K562 (cell line): ENCODE data around the gene CACNA2D3. TPM values are rescaled to one million over a fixed set of nuclear protein-coding genes. Genes with fewer than 3 reads are reported as not detected.

ENCODE experiments used
- ATAC-seq: fragments of 200-7000 bp; cut with Tn5 transposase; 3 replicates; pipeline ENCODE4 v1.9.1; 2020; ENCODE audit warnings: moderate library complexity
- BruUV-seq: library from RNA; stranded (reverse); fragments of 400-500 nt; replicated peaks from 2 replicates; lab custom pipeline; 2021; lab: Mats Ljungman, UMichigan
- CTCF ChIA-PET: fragments of 300-600 bp; formaldehyde crosslinking; extraction: SDS; loops from one replicate; lab custom pipeline; 2021; ENCODE audit warnings: low intra/inter-chr PET ratio; lab: Yijun Ruan, JAX
- POLR2A ChIA-PET: fragments of 300-600, 350-650 bp; sonication (Branson Sonifier 250); formaldehyde crosslinking; extraction: SDS; loops from one replicate; lab custom pipeline; 2021; ENCODE audit warnings: antibody characterized with exemption, inconsistent platforms; lab: Yijun Ruan, JAX
- DNase-seq, 4 experiments: peaks; one replicate each; pipeline versions ENCODE4 v3.0.0 to v3.0.0-alpha.2; 2011 to 2018; ENCODE audit warnings: low spot score in 3 of 4, mixed read lengths in 3 of 4; ENCODE audit errors: extremely low read depth in 1 of 4
- FAIRE-seq: peaks from 2 replicates; lab custom pipeline; 2011; peaks lifted over from hg19 to GRCh38; lab: Jason Lieb, UNC
- H2AFZ ChIP-seq: 2 replicates; pipeline ENCODE4 v1.6.0; 2011; ENCODE audit warnings: low read depth, low read length, control low read depth, inconsistent platforms
- H3K27ac ChIP-seq: fragments of 200-600 bp; 3 replicates; pipeline ENCODE4 v1.8.0; 2011; ENCODE audit warnings: low read depth, mild to moderate bottlenecking, control low read depth, inconsistent platforms, low read length, moderate library complexity, mixed read lengths; ENCODE audit errors: extremely low read depth
- H3K27me3 ChIP-seq, 2 experiments: fragments of 300-600 bp in 1 of 2; 2 replicates in 1 of 2; 3 replicates in 1 of 2; pipeline versions ENCODE4 v1.6.0 to v1.8.0; 2011; ENCODE audit warnings: inconsistent platforms in 2 of 2, low read length in 2 of 2, mild to moderate bottlenecking in 1 of 2, mixed read lengths in 1 of 2, moderate library complexity in 1 of 2; ENCODE audit not compliant: control insufficient read depth in 2 of 2, insufficient read depth in 2 of 2
- H3K36me3 ChIP-seq: fragments of 300-600 bp; 3 replicates; pipeline ENCODE4 v1.8.0; 2011; ENCODE audit warnings: mild to moderate bottlenecking, low read length, inconsistent platforms; ENCODE audit not compliant: control insufficient read depth, insufficient read depth
- H3K4me1 ChIP-seq, 2 experiments: fragments of 200-600 bp in 1 of 2; replicated peaks in 1 of 2; 2 replicates in 1 of 2; 3 replicates in 1 of 2; pipeline versions ENCODE4 v1.5.1 to v1.8.0; 2011; ENCODE audit warnings: inconsistent platforms in 2 of 2, low read length in 2 of 2, mild to moderate bottlenecking in 1 of 2, mixed read lengths in 1 of 2, moderate library complexity in 1 of 2; ENCODE audit not compliant: control insufficient read depth in 2 of 2, insufficient read depth in 2 of 2
- H3K4me2 ChIP-seq: 2 replicates; pipeline ENCODE4 v1.6.1; 2011; ENCODE audit warnings: low read length, control low read depth, inconsistent platforms, mixed read lengths; ENCODE audit not compliant: insufficient read depth
- H3K4me3 ChIP-seq: fragments of 200-600 bp; sonication (generic), shearing (Covaris generic); 2 replicates; pipeline ENCODE4 v1.5.1; 2016; ENCODE audit warnings: control low read depth, inconsistent platforms
- H3K79me2 ChIP-seq: fragments of 200-600 bp; 3 replicates; pipeline ENCODE4 v1.8.0; 2011; ENCODE audit warnings: low read length, inconsistent platforms; ENCODE audit not compliant: control insufficient read depth, insufficient read depth
- H3K9ac ChIP-seq, 2 experiments: 2 replicates each; pipeline versions ENCODE4 v1.6.0 to v1.6.1; 2011; ENCODE audit warnings: low read depth in 2 of 2, low read length in 2 of 2, control low read depth in 1 of 2, inconsistent platforms in 1 of 2, mild to moderate bottlenecking in 1 of 2, mixed read lengths in 1 of 2; ENCODE audit not compliant: insufficient read depth in 1 of 2
- H3K9me1 ChIP-seq: one replicate; pipeline ENCODE4 v1.6.0; 2011; ENCODE audit warnings: inconsistent platforms, mild to moderate bottlenecking, low read length, moderate library complexity; ENCODE audit not compliant: control insufficient read depth, insufficient read depth
- H3K9me3 ChIP-seq: replicated peaks from 2 replicates; pipeline ENCODE4 v1.5.1; 2011; ENCODE audit warnings: low read depth, low read length, inconsistent platforms; ENCODE audit not compliant: control insufficient read depth, insufficient read depth
- H4K20me1 ChIP-seq: replicated peaks from 2 replicates; pipeline ENCODE4 v1.6.1; 2011; ENCODE audit warnings: low read length, inconsistent platforms, mixed read lengths; ENCODE audit not compliant: control insufficient read depth, insufficient read depth
- CCAR2 ChIP-seq: fragments of 200-400 bp; formaldehyde crosslinking; IDR thresholded peaks from 2 replicates; pipeline ENCODE4 v1.6.1; 2017; ENCODE audit warnings: mild to moderate bottlenecking, low read depth, low read length
- DDX20 ChIP-seq: fragments of 450-650 bp; IDR thresholded peaks from 2 replicates; pipeline ENCODE4 v1.6.1; 2016; ENCODE audit warnings: missing genetic modification characterization, low read depth, mild to moderate bottlenecking, missing compliant biosample characterization, moderate library complexity
- E2F5 ChIP-seq: sonication (generic); formaldehyde crosslinking; IDR thresholded peaks from 2 replicates; pipeline ENCODE4 v1.8.0; 2022; ENCODE audit warnings: mild to moderate bottlenecking, missing genetic modification reagents
- RB1 ChIP-seq: fragments of 450-650 bp; IDR thresholded peaks from 2 replicates; pipeline ENCODE4 v1.6.1; 2017; ENCODE audit warnings: low read depth, mild to moderate bottlenecking
- SETDB1 ChIP-seq: IDR thresholded peaks from one replicate; pipeline ENCODE4 v1.6.1; 2012; ENCODE audit warnings: low read length, control low read depth, inconsistent platforms
- TEAD2 ChIP-seq: fragments of 450-650 bp; IDR thresholded peaks from 2 replicates; pipeline ENCODE4 v1.6.1; 2016; ENCODE audit warnings: missing genetic modification characterization, control low read depth, missing compliant biosample characterization
- TOE1 ChIP-seq, 2 experiments: fragments of 450-650 bp in 1 of 2; sonication (generic) in 1 of 2; formaldehyde crosslinking in 1 of 2; IDR thresholded peaks; 2 replicates each; pipeline versions ENCODE4 v1.7.1 to v1.8.0; 2016 to 2022; ENCODE audit warnings: borderline replicate concordance in 2 of 2, mild to moderate bottlenecking in 2 of 2, antibody characterized with exemption in 1 of 2, inconsistent platforms in 1 of 2, low read depth in 1 of 2, missing genetic modification reagents in 1 of 2, moderate library complexity in 1 of 2
- ZFP1 ChIP-seq: fragments of 450-650 bp; formaldehyde crosslinking; IDR thresholded peaks from 2 replicates; pipeline ENCODE4 v1.4.0; 2020; ENCODE audit warnings: mild to moderate bottlenecking, mixed read lengths
- ZNF23 ChIP-seq: fragments of 250-450 bp; sonication (Bioruptor Pico); IDR thresholded peaks from 2 replicates; pipeline ENCODE4 v1.4.0; 2020; ENCODE audit warnings: mild to moderate bottlenecking
- ZNF512 ChIP-seq: IDR thresholded peaks from 2 replicates; pipeline ENCODE4 v1.6.1; 2016; ENCODE audit warnings: missing genetic modification characterization, missing compliant biosample characterization
- ZNF655 ChIP-seq: fragments of 250-450 bp; sonication (Bioruptor Pico); IDR thresholded peaks from 2 replicates; pipeline ENCODE4 v1.5.0; 2021
- WGBS: fragments of 100-300 bp; shearing (Covaris generic); methylation state at CpG from one replicate; pipeline ENCODE4 v1.1.6; 2016; ENCODE audit warnings: low coverage, mixed read lengths; ENCODE audit not compliant: insufficient coverage; ENCODE audit errors: missing lambda C conversion rate; 5-methylcytosine and 5-hydroxymethylcytosine counted together
- in situ Hi-C: fragments of 300-500 bp; cut with MboI; formaldehyde crosslinking; loops from 4 replicates; pipeline ENCODE4 v1.15.0; 2018; ENCODE audit warnings: inconsistent platforms, mixed read lengths
- intact Hi-C: fragments of 100-400 bp; cut with micrococcal nuclease; formaldehyde crosslinking; loops from 2 replicates; pipeline ENCODE4 v1.14.2; 2022
- polyA plus RNA-seq, 8 experiments: library from polyadenylated mRNA; depleted of rRNA in 4 of 8; stranded (reverse) in 5 of 8; unstranded in 3 of 8; fragments of >200 nt; fragmentation: Nextera tagmentation in 2 of 8; fragmentation: Illumina TruSeq in 1 of 8; extraction: Ambion mirVana in 2 of 8; extraction: Trizol in 1 of 8; gene quantifications; 2 replicates each; pipeline versions ENCODE4 v1.2.1 to v1.2.3, GENCODE V29; 2011 to 2014; ENCODE audit warnings: inconsistent platforms in 1 of 8, missing spikeins in 1 of 8
- total RNA-seq, 7 experiments: library from RNA; depleted of rRNA in 6 of 7; stranded (reverse); fragments of >200 nt in 6 of 7; fragmentation: Illumina TruSeq in 2 of 7; extraction: Trizol in 2 of 7; gene quantifications; 2 replicates each; pipeline versions ENCODE4 v1.2.1 to v1.2.3, GENCODE V29; 2011 to 2021; ENCODE audit warnings: low replicate concordance in 1 of 7

Gene CACNA2D3
- total and polyA plus RNA-seq, 9 of the 15 experiments (the other 6 are each of a cell fraction or from before 2014, with no cell fraction given), result 0.01 TPM; not detected in 8

DNA sequence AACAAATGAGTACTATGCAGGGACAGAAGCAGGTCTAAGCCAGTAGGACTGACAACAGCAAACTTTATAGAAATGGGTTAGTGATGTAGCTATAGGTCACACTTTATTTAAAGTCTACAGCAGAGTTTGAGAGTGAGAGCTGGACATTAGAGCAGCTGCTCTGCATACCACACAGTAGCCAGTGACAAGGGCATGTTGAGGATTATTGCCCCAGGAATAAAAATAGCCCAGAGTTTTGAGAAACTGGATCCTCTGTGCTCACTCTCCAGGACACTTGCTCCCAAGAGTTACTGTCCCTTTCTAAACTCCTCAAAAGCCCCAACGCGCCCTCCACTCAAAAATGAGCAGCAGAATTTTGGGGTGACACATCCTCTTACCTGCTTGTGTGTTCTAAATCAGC is 784.4 kb downstream of the CACNA2D3 start:
- no peaks in the 10 kb centered on the region for H3K9me1 ChIP-seq
- no TSS peak for BruUV-seq
- no peaks in the 10 kb centered on the region for H3K79me2 ChIP-seq
- no peak overlapping the region for H3K4me3 ChIP-seq
- intact Hi-C loops (no loop called here), in situ Hi-C loops (no loop called here)
- no peaks in the 10 kb centered on the region for H3K9me3 ChIP-seq
- WGBS, result no CpG with 5 or more reads among the region's 2 CpGs
- H2AFZ ChIP-seq, result no peak overlapping the region
- H3K9ac ChIP-seq, result no peak overlapping the region
- no peak for FAIRE-seq
- DNase-seq, result no peak
- H4K20me1 ChIP-seq, result no peaks in the 10 kb centered on the region
- no peaks in the 10 kb centered on the region for H3K27me3 ChIP-seq
- H3K4me2 ChIP-seq, result no peak overlapping the region
- H3K27ac ChIP-seq, result no peak overlapping the region
- ATAC-seq, result no peak
- H3K36me3 ChIP-seq, result no peaks in the 10 kb centered on the region
- H3K4me1 ChIP-seq, result no peaks in the 10 kb centered on the region
- TF ChIP-seq CCAR2 (no peak), ZFP1 (no peak), TEAD2 (tag) (no peak), TOE1 (IDR thresholded peaks at IDR 0.05; ENCODE audit: borderline replicate concordance) (no peak), TOE1 (CRISPR knock-in tag; IDR thresholded peaks at IDR 0.05; ENCODE audit: borderline replicate concordance, low read depth) (no peak), DDX20 (tag) (no peak), ZNF655 (CRISPR knock-in tag) (no peak), SETDB1 (no peak), RB1 (no peak), ZNF512 (tag) (no peak), ZNF23 (no peak), E2F5 (CRISPR knock-in tag) (no peak)
- TF ChIP-seq, all 486 proteins: peak for 0
- CTCF ChIA-PET, result no interaction called here
- POLR2A ChIA-PET, result interaction anchor here (1.8 kb wide), 1 partner anchor 14 kb away, joined by 5 read pairs; no protein-coding TSS in a partner anchor
